Measurements from ENCODE around the gene CACNB2. TPM values are rescaled to one million over a fixed set of nuclear protein-coding genes. Genes with fewer than 3 reads are reported as not detected.

CACNB2 gene
- total and polyA plus RNA-seq, 10 of the 15 experiments (the other 5 are each of a cell fraction or from before 2014, with no cell fraction given), result 0.62 to 8.1 (median 1.2) TPM

DNA sequence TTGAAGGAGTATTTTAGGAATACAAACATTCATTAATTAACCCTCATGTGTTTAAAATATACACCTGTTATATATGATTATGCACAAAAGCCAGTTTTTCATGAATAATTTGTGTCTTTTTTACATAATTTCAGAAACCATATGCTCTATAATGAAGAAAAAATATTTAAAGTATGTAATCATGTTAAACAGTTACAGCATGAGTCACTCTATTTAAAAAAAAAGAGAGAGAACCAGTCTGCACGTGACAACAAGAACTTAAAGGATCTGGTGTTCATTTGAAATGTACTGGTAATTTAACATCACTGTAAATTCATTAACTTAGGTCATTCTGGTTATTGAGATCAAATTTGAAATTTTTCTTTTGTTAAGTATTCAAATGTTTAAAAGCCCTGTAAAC is 228.5 kb downstream of the CACNB2 start:
- no peaks in the 10 kb centered on the region for H3K27me3 ChIP-seq (replicated peaks in 1 of 2; ENCODE audit: control insufficient read depth in 2 of 2, insufficient read depth in 2 of 2, low read length in 1 of 2)
- H4K20me1 ChIP-seq (ENCODE audit: control insufficient read depth, insufficient read depth), result no peaks in the 10 kb centered on the region
- no peaks in the 10 kb centered on the region for H3K4me1 ChIP-seq (ENCODE audit: control insufficient read depth, insufficient read depth, low read length)
- DNase-seq (ENCODE audit: low read depth, low spot score), result no peak
- H3K4me2 ChIP-seq (ENCODE audit: control insufficient read depth, insufficient read depth), result no peak overlapping the region
- H3K79me2 ChIP-seq (ENCODE audit: control insufficient read depth, insufficient read depth, low read length), result no peaks in the 10 kb centered on the region
- in situ Hi-C loops (cut with MboI) (no loop called here), intact Hi-C loops (cut with micrococcal nuclease; ENCODE audit: unreplicated experiment) (no loop called here)
- ATAC-seq, result peak; percentile 41; the same call in 2 of the 3 replicates
- no TSS peak for BruUV-seq (replicated peaks)
- TF ChIP-seq, protein P1, sequence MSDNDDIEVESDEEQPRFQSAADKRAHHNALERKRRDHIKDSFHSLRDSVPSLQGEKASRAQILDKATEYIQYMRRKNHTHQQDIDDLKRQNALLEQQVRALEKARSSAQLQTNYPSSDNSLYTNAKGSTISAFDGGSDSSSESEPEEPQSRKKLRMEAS (IDR thresholded peaks at IDR 0.05; ENCODE audit: low read depth, low read length), result no peak
- TF ChIP-seq RAD51 (IDR thresholded peaks at IDR 0.05) (peak; percentile 58; the same call in 1 of the 2 replicates), BHLHE40 (IDR thresholded peaks at IDR 0.05; ENCODE audit: borderline replicate concordance in 1 of 2, low read depth in 2 of 2, low read length in 1 of 2) (peak; percentile 74; a peak in 3 of 4 replicates)
- TF ChIP-seq, protein P2, sequence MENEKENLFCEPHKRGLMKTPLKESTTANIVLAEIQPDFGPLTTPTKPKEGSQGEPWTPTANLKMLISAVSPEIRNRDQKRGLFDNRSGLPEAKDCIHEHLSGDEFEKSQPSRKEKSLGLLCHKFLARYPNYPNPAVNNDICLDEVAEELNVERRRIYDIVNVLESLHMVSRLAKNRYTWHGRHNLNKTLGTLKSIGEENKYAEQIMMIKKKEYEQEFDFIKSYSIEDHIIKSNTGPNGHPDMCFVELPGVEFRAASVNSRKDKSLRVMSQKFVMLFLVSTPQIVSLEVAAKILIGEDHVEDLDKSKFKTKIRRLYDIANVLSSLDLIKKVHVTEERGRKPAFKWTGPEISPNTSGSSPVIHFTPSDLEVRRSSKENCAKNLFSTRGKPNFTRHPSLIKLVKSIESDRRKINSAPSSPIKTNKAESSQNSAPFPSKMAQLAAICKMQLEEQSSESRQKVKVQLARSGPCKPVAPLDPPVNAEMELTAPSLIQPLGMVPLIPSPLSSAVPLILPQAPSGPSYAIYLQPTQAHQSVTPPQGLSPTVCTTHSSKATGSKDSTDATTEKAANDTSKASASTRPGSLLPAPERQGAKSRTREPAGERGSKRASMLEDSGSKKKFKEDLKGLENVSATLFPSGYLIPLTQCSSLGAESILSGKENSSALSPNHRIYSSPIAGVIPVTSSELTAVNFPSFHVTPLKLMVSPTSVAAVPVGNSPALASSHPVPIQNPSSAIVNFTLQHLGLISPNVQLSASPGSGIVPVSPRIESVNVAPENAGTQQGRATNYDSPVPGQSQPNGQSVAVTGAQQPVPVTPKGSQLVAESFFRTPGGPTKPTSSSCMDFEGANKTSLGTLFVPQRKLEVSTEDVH (IDR thresholded peaks at IDR 0.05; ENCODE audit: low read depth, partially characterized antibody), result no peak
- H3K36me3 ChIP-seq (ENCODE audit: control insufficient read depth in 2 of 2, insufficient read depth in 2 of 2, low read length in 1 of 2), result no peaks in the 10 kb centered on the region
- H3K9me3 ChIP-seq (replicated peaks; ENCODE audit: control insufficient read depth, insufficient read depth, low read length), result no peaks in the 10 kb centered on the region
- H3K27ac ChIP-seq (ENCODE audit: control insufficient read depth, insufficient read depth), result no peak overlapping the region
- H2AFZ ChIP-seq (ENCODE audit: control insufficient read depth, low read depth, low read length), result no peak overlapping the region
- H3K9ac ChIP-seq (ENCODE audit: control insufficient read depth, insufficient read depth, low read length), result no peak overlapping the region
- CTCF ChIA-PET, result no interaction called here
- WGBS (ENCODE audit: insufficient coverage, insufficient replicate concordance, low lambda C conversion rate, missing lambda C conversion rate), result 32% methylated on average over 1 of the region's 1 CpG
- no peak overlapping the region for H3K4me3 ChIP-seq
- POLR2A ChIA-PET, result interaction anchor here (1.4 kb wide), 1 partner anchor 31 kb away, joined by 3 read pairs; no protein-coding TSS in a partner anchor
- SMC1A ChIA-PET (ENCODE audit: uncharacterized antibody, unreplicated experiment), result interaction anchor here (0.6 to 1.6 kb wide), 3 partner anchors 29 to 824 kb away, joined by 3 to 8 read pairs (median 3); no protein-coding TSS in a partner anchor
- RAD21 ChIA-PET (ENCODE audit: unreplicated experiment), result interaction anchor here (2.4 kb wide), 1 partner anchor 30 kb away, joined by 14 read pairs; no protein-coding TSS in a partner anchor
- no peak for FAIRE-seq

Data from GM12878 (cell line).